ENCODE results near the gene RNF115. TPM values are rescaled to one million over a fixed set of nuclear protein-coding genes. Genes with fewer than 3 reads are reported as not detected.

The RNF115 gene
- total RNA-seq, 3 donors from 2014 or later (not counting 1 experiment from before 2014, with no cell fraction given): 26.7 to 31.8 (median 30.8) TPM

GRCh38 chr1:145858238-145858900 lies 34.5 kb upstream of the RNF115 start:
- Mint-ChIP-seq H3K36me3 (peaks cover 8% of the 10 kb centered on the region), H3K27ac (peak overlapping the region; percentile 79 to 96), H3K4me3 (peak overlapping the region; percentile 94), H3K4me1 (peaks cover 11 to 36% of the 10 kb centered on the region in 2 donors), H3K27me3 (ENCODE audit: low read depth in 2 of 2) (no peaks in the 10 kb centered on the region), H3K9me3 (no peaks in the 10 kb centered on the region)
- no peaks in the 10 kb centered on the region for H3K27me3 ChIP-seq (ENCODE audit: control insufficient read depth, insufficient read depth, low read length)
- H3K36me3 ChIP-seq (ENCODE audit: control insufficient read depth, insufficient read depth, low read length): peaks cover 26% of the 10 kb centered on the region
- DNase-seq: peak; percentile 29 to 68
- ATAC-seq: peak; percentile 28 to 40 (median 35)
- under 1% methylated on average over 30 of the region's 35 CpGs for WGBS (ENCODE audit: insufficient coverage)
- no peak for TF ChIP-seq CTCF (IDR thresholded peaks at IDR 0.05)
- no peaks in the 10 kb centered on the region for H3K9me3 ChIP-seq (ENCODE audit: control insufficient read depth, insufficient read depth, low read length)
- H3K4me3 ChIP-seq (ENCODE audit: low read length): peak overlapping the region; percentile 94
- intact Hi-C loops (cut with micrococcal nuclease): loop anchor here (2.0 to 5.0 kb wide), 2 partner anchors 60 to 179 kb away; partner anchors contain the start of gene PEX11B
- H3K4me1 ChIP-seq (ENCODE audit: control insufficient read depth, insufficient read depth, low read length): peaks cover 18% of the 10 kb centered on the region
- H3K27ac ChIP-seq (ENCODE audit: low read length): peak overlapping the region; percentile 74

GRCh38 chr1:145857170-145857569 lies 33.3 kb upstream of the RNF115 start:
- H3K4me1 Mint-ChIP-seq: peaks cover 11 to 36% of the 10 kb centered on the region in 2 donors
- H3K4me3 Mint-ChIP-seq: peak overlapping the region; percentile 94
- Histone ChIP-seq H3K27me3 (ENCODE audit: control insufficient read depth, insufficient read depth, low read length) (no peaks in the 10 kb centered on the region), H3K4me1 (ENCODE audit: control insufficient read depth, insufficient read depth, low read length) (peaks cover 18% of the 10 kb centered on the region), H3K36me3 (ENCODE audit: control insufficient read depth, insufficient read depth, low read length) (peaks cover 28% of the 10 kb centered on the region), H3K4me3 (ENCODE audit: low read length) (no peak overlapping the region), H3K27ac (ENCODE audit: low read length) (no peak overlapping the region), H3K9me3 (ENCODE audit: control insufficient read depth, insufficient read depth, low read length) (no peaks in the 10 kb centered on the region)
- peaks cover 8% of the 10 kb centered on the region for H3K36me3 Mint-ChIP-seq
- no peaks in the 10 kb centered on the region for H3K9me3 Mint-ChIP-seq
- 88% methylated on average over 4 of the region's 4 CpGs for WGBS (ENCODE audit: insufficient coverage)
- TF ChIP-seq CTCF (IDR thresholded peaks at IDR 0.05): no peak
- intact Hi-C loops (cut with micrococcal nuclease): loop anchor here (5.0 kb wide), 1 partner anchor 180 kb away; no protein-coding TSS in a partner anchor
- no peak for DNase-seq
- no peaks in the 10 kb centered on the region for H3K27me3 Mint-ChIP-seq (ENCODE audit: low read depth in 2 of 2)
- no peak overlapping the region for H3K27ac Mint-ChIP-seq
- ATAC-seq: no peak

GRCh38 chr1:145855426-145855948 lies 31.6 kb upstream of the RNF115 start:
- Histone ChIP-seq H3K27ac (ENCODE audit: low read length) (no peak overlapping the region), H3K4me3 (ENCODE audit: low read length) (no peak overlapping the region), H3K9me3 (ENCODE audit: control insufficient read depth, insufficient read depth, low read length) (no peaks in the 10 kb centered on the region), H3K36me3 (ENCODE audit: control insufficient read depth, insufficient read depth, low read length) (peaks cover 37% of the 10 kb centered on the region), H3K27me3 (ENCODE audit: control insufficient read depth, insufficient read depth, low read length) (no peaks in the 10 kb centered on the region), H3K4me1 (ENCODE audit: control insufficient read depth, insufficient read depth, low read length) (peaks cover 18% of the 10 kb centered on the region)
- no peak overlapping the region for H3K4me3 Mint-ChIP-seq
- no peaks in the 10 kb centered on the region for H3K9me3 Mint-ChIP-seq
- no peak overlapping the region for H3K27ac Mint-ChIP-seq
- peaks cover 11 to 36% of the 10 kb centered on the region in 2 donors for H3K4me1 Mint-ChIP-seq
- no peak for DNase-seq
- no peak for TF ChIP-seq CTCF (IDR thresholded peaks at IDR 0.05)
- no peaks in the 10 kb centered on the region for H3K27me3 Mint-ChIP-seq (ENCODE audit: low read depth in 2 of 2)
- intact Hi-C loops (cut with micrococcal nuclease): loop anchor here (5.0 kb wide), 1 partner anchor 182 kb away; no protein-coding TSS in a partner anchor
- no peak for ATAC-seq
- 92% methylated on average over 7 of the region's 7 CpGs for WGBS (ENCODE audit: insufficient coverage)
- peaks cover 8% of the 10 kb centered on the region for H3K36me3 Mint-ChIP-seq
